Heart right ventricle (tissue), 16 donors: Measurements from ENCODE around the gene KRT81. TPM values are rescaled to one million over a fixed set of nuclear protein-coding genes. Genes with fewer than 3 reads are reported as not detected.

Experiments used
- ATAC-seq, 8 donors: fragments of 200-7000 bp; cut with Tn5 transposase; one replicate each; pipeline ENCODE4 v1.9.1; 2020; ENCODE audit warnings: mild to moderate bottlenecking in 8 of 8, moderate library complexity in 8 of 8, moderate number of reproducible peaks in 1 of 8
- DNase-seq, 2 donors: peaks; one replicate each; pipeline ENCODE4 v3.0.0-alpha.2; 2020
- H3K27ac ChIP-seq, 10 donors: fragments of 200-600 bp; sonication (generic) in 2 of 10; one replicate each; pipeline versions ENCODE4 v1.5.0 to v1.8.0; 2020 to 2022; ENCODE audit warnings: mild to moderate bottlenecking in 3 of 10
- H3K27me3 ChIP-seq, 7 donors: fragments of 200-600 bp; one replicate each; pipeline ENCODE4 v1.8.0; 2021 to 2022; ENCODE audit warnings: mild to moderate bottlenecking in 2 of 7
- H3K36me3 ChIP-seq, 9 donors: fragments of 200-600 bp; sonication (generic) in 1 of 9; one replicate each; pipeline versions ENCODE4 v1.5.0 to v1.8.0; 2020 to 2022; ENCODE audit warnings: mild to moderate bottlenecking in 2 of 9
- H3K4me1 ChIP-seq, 9 donors: fragments of 200-600 bp; sonication (generic) in 1 of 9; one replicate each; pipeline versions ENCODE4 v1.5.0 to v1.8.0; 2020 to 2022; ENCODE audit warnings: mild to moderate bottlenecking in 4 of 9
- H3K4me3 ChIP-seq, 10 donors: fragments of 200-600 bp; sonication (generic) in 2 of 10; one replicate each; pipeline versions ENCODE4 v1.5.0 to v1.8.0; 2020 to 2022; ENCODE audit warnings: mild to moderate bottlenecking in 7 of 10, moderate library complexity in 2 of 10
- H3K9me3 ChIP-seq, 11 donors: fragments of 200-600 bp in 10 of 11; sonication (generic) in 2 of 11; one replicate each; pipeline versions ENCODE4 v1.5.0 to v1.8.0; 2013 to 2022; ENCODE audit warnings: mild to moderate bottlenecking in 2 of 11, control low read depth in 1 of 11, moderate library complexity in 1 of 11
- WGBS, 2 donors: extraction: QIAGEN DNeasy Blood & Tissue Kit; methylation state at CpG; one replicate each; pipeline ENCODE4 v1.1.7; 2013; ENCODE audit warnings: inconsistent platforms in 1 of 2; 5-methylcytosine and 5-hydroxymethylcytosine counted together
- intact Hi-C, 10 donors: fragments of 100-400 bp; cut with DNase I; formaldehyde crosslinking; loops; one replicate each; pipeline versions ENCODE4 v1.11.1 to v1.14.2; 2022
- polyA plus RNA-seq, 2 donors: library from polyadenylated mRNA; stranded (reverse); fragments of 200-250 nt; gene quantifications; one replicate each; pipeline ENCODE4 v1.2.3, GENCODE V29; 2013
- total RNA-seq, 10 donors: library from RNA; stranded (reverse); fragmentation: NEBNext Ultra II Directional in 3 of 10; extraction: Animal tissue kit (Norgen Biotek cat#: 25700) in 3 of 10; gene quantifications; one replicate each; pipeline versions ENCODE4 v1.2.1 to v1.2.4, GENCODE V29; 2021 to 2023
- TF ChIP-seq, protein P1 (sequence below), 9 donors: fragments of 200-600 bp; sonication (generic) in 2 of 9; IDR thresholded peaks; one replicate each; pipeline versions ENCODE4 v1.5.0 to v1.8.0; 2021 to 2022; ENCODE audit warnings: antibody characterized with exemption in 9 of 9, mild to moderate bottlenecking in 5 of 9, moderate library complexity in 1 of 9
- donor health status: Arrhythmogenic right ventricular cardiomyopathy.
- donor health status: ischemic (EF 13 %, LVEDD 7.1; RV severe dilation, severe dysfunction).
- donor health status: healthy with polysubstance abuse.
- donor health status: DM: no; HTN: yes; CAD: no.
- donor health status: DM: no; HTN: no; CAD: no.
- donor health status: ischemic (EF 25% LVEDD 6.9; RV normal size, moderate dysfunction).
- donor health status: ischemic (EF 25% LVEDD 5.7; RV mildly dilated, moderate dysfunction).
- donor health status: healthy.
- donor health status: DM: yes; HTN: yes; CAD: no.
- donor health status: Ischemic cardiomyopathy.
- donor health status: ischemic (EF 35%, LVEDD 5.7; RV mildly dilated, moderate dysfunction).
- donor health status: nonischemic (EF 11% LVEDD 7.7; RV severe dilation, severe dysfunction).
- donor health status: DM: yes; HTN: yes; CAD: no.
- donor health status: PGD.
- donor health status: ischemic (EF 29% LVEDD 5.4; RV normal size, mild dysfunction).
- donor health status: nonischemic (EF 23%, LVEDD 6.1; RV moderate dilation, normal function).

Gene KRT81
- total and polyA plus RNA-seq, 12 donors = not detected

DNA sequence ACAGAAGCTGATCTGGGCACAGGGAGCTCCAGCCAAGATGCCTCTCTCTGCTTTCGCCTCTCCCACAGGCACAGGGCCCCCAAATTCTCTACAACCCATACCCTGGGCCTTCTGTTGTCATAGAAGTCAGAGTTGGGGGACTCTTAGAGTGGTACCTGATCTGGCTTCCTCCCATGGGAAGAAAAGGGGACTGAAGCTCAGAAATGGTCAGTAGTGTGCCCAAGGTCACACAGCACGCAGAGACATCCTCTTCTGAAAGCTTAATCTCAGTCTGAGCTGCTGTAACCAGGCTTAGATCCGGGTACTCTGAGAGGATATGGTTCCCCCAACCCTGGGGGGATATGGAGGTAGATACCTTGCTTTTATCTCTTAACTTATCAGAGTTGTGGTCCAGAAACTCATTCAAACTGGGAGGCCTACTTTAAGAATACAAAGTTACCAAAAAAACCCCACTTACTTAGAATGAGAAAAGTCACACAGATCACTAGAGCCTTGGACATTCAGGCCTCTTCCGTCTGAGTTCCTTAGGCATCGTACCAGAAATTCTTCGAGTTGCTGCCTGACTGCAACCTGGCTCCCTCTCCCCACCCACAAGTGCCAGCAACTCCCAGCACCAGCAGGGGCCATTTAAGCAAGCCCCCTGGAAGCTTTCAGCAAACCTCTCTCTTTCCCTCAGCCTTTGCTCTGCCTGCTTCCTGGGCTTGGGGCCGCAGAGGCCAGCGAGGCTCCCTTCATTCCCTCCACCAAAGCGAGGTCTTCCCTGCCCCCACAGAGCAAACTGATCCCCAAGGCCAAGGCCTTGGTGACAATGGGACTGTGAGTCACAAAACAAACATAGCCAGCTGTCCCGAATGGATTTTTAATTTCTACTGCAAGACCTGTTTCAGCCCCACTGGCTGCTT lies 44.4 kb downstream of the KRT81 start:
- Histone ChIP-seq H3K36me3 (no peaks in the 10 kb centered on the region), H3K4me3 (no peak overlapping the region), H3K4me1 (peaks cover 0 to 39% (median 26%) of the 10 kb centered on the region in 9 donors), H3K27me3 (peaks cover 0 to 30% (median 14%) of the 10 kb centered on the region in 7 donors), H3K27ac (no peak overlapping the region), H3K9me3 (no peaks in the 10 kb centered on the region)
- intact Hi-C loops = no loop called here
- WGBS, 2 donors = 63 to 73% methylated on average over 10 of the region's 10 CpGs
- TF ChIP-seq, protein P1, sequence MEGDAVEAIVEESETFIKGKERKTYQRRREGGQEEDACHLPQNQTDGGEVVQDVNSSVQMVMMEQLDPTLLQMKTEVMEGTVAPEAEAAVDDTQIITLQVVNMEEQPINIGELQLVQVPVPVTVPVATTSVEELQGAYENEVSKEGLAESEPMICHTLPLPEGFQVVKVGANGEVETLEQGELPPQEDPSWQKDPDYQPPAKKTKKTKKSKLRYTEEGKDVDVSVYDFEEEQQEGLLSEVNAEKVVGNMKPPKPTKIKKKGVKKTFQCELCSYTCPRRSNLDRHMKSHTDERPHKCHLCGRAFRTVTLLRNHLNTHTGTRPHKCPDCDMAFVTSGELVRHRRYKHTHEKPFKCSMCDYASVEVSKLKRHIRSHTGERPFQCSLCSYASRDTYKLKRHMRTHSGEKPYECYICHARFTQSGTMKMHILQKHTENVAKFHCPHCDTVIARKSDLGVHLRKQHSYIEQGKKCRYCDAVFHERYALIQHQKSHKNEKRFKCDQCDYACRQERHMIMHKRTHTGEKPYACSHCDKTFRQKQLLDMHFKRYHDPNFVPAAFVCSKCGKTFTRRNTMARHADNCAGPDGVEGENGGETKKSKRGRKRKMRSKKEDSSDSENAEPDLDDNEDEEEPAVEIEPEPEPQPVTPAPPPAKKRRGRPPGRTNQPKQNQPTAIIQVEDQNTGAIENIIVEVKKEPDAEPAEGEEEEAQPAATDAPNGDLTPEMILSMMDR (IDR thresholded peaks at IDR 0.05) = no peak
- DNase-seq = no peak
- peak in 1 of 8 donors; percentile 2 for ATAC-seq

DNA sequence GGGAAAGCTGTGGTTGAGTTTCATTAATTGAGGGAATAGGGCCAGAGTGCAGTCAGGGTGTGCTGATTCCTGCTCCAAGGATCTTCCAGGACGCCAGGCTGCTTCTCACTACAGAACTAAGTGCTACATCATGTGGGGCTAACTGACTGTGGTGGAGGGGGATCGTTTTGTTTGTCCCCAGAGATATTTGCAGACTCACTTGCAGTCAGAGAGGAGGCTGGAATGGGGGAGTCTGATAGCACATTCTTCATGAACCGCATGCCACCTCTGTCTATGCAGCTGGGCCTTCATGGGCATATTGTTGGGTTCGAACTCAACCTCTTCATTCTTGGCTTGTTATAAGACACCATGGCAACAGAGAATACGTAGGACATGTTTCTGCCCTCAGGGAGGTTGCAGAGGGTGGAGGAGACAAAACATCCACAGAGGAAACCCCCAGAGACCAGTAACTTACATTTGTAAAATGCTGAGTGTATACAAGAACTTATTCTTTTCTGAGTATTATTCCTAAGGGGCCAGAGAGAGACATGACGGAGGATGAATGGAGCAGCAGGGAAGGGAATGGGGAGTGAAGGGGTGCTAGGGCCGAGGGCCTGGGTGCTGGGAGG lies 45.3 kb downstream of the KRT81 start:
- DNase-seq = no peak
- peaks cover 0 to 39% (median 26%) of the 10 kb centered on the region in 9 donors for H3K4me1 ChIP-seq
- no peak for ATAC-seq
- WGBS, 2 donors = 87 to 89% methylated on average over 7 of the region's 7 CpGs
- peaks cover 0 to 27% (median 14%) of the 10 kb centered on the region in 7 donors for H3K27me3 ChIP-seq
- no peaks in the 10 kb centered on the region for H3K36me3 ChIP-seq
- no peak overlapping the region for H3K4me3 ChIP-seq
- TF ChIP-seq, protein P1 (IDR thresholded peaks at IDR 0.05) = no peak
- intact Hi-C loops = no loop called here
- no peaks in the 10 kb centered on the region for H3K9me3 ChIP-seq
- no peak overlapping the region for H3K27ac ChIP-seq

DNA sequence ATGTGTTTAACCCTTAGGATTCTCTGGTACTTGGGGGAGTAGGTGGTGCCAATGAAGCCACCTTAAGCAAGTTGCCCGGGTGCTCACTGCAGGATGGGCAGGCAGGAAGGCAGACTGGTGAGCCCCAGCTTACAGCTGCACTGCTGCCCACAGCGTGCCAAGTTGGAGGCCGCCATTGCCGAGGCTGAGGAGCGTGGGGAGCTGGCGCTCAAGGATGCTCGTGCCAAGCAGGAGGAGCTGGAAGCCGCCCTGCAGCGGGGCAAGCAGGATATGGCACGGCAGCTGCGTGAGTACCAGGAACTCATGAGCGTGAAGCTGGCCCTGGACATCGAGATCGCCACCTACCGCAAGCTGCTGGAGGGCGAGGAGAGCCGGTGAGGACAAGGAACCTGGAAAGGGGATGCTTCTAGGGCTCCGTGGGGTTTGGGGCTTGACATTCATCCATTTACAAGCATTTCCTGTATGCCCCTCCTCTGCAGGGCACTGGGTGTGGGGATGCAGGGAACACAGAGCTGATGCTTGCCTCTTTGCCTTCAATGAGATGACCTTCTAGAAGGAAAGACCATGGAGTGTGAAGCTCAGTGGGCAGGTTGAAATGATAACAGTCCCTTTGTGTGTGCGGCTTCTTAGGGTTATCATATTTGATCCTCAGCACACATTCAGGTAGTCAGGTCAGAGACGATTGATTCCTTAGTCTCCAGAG lies 45.9 kb downstream of the KRT81 start:
- Histone ChIP-seq H3K4me3 (no peak overlapping the region), H3K27ac (no peak overlapping the region), H3K4me1 (peaks cover 0 to 36% (median 26%) of the 10 kb centered on the region in 9 donors), H3K27me3 (peaks cover 0 to 20% (median 10%) of the 10 kb centered on the region in 7 donors), H3K9me3 (no peaks in the 10 kb centered on the region), H3K36me3 (no peaks in the 10 kb centered on the region)
- TF ChIP-seq, protein P1 (IDR thresholded peaks at IDR 0.05) = no peak
- ATAC-seq (no peak), DNase-seq (no peak)
- intact Hi-C loops = no loop called here
- WGBS, 2 donors = 91 to 92% methylated on average over 20 of the region's 20 CpGs

DNA sequence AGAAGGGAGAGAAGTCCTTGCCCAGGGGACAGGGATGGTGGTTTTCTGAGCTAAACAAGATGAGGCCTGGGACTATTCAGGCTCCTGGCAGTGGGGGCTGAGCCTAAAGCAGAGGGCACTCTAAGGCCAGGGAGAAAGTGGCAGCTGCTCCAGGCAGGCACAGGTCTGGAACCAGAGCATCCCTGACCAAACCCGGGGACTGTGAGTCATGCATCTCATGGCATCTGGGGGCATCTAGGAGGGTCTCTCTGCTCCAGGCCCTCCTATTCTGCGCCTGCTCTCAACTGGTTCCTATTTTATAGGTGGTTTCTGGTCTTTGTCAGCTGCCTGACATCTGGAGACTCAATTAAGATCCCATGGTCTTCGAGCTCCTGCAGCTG lies 46.7 kb downstream of the KRT81 start:
- no peak for ATAC-seq
- H3K4me3 ChIP-seq = no peak overlapping the region
- no peak for DNase-seq
- H3K9me3 ChIP-seq = no peaks in the 10 kb centered on the region
- peaks cover 0 to 12% (median 6%) of the 10 kb centered on the region in 7 donors for H3K27me3 ChIP-seq
- H3K36me3 ChIP-seq = no peaks in the 10 kb centered on the region
- H3K4me1 ChIP-seq = peaks cover 0 to 31% (median 21%) of the 10 kb centered on the region in 9 donors
- TF ChIP-seq, protein P1 (IDR thresholded peaks at IDR 0.05) = no peak
- peak overlapping the region in 2 of 10 donors; percentile 17 to 64 for H3K27ac ChIP-seq
- intact Hi-C loops = no loop called here
- WGBS, 2 donors = 58 to 64% methylated on average over 3 of the region's 3 CpGs
